Raji (cell line): Measurements from ENCODE around the gene CTNNBL1.

Experiments used
- POLR2A ChIP-seq: IDR thresholded peaks from 2 replicates; pipeline ENCODE4 v1.6.1; 2011; ENCODE audit warnings: low read depth, low read length, control low read depth; ENCODE audit not compliant: insufficient read depth

CTNNBL1 gene

DNA sequence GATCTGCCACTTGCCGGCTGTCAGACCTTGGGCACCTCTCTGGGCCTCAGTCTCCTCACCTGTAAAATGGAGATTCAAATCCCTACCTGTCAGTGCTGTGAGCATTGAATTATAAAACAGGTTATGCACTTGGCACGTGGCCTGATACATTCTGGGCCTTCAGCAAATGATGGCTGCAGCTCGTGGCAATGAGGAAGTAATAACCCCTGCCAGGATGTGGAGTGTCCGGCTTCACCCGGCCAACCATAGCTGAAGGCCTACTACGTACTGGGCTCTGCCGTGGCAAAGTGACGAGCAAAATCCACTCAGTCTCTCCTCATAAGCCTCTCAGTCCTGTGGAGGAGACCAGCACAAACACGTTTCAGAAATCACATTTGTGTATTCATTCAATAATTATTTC is 198.2 kb downstream of the CTNNBL1 start:
- no peak for TF ChIP-seq POLR2A

- TF ChIP-seq POLR2A, result no peak
Measured at GRCh38 chr20:37893566-37894241, 199.9 kb downstream of the CTNNBL1 start.

DNA sequence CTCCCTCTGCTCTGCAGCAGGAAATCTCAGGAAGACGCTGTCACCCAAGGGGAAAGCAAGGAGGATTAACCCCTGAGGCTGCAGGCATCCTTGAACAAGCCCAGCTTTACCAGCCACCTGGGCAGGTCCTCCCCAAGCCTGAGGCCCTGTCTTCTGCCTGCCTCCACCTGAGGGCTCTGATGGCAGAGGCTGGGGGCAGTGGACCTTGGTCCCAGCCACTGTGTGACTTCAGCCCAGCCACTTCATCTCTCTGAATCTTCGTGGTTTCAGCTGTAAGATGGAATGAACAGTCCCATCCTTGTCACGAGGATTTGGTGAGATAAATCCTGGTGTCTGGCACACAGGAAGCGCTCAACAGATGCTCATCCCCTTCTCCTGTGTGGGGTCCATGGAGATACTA is 200.6 kb downstream of the CTNNBL1 start:
- TF ChIP-seq POLR2A, result no peak

DNA sequence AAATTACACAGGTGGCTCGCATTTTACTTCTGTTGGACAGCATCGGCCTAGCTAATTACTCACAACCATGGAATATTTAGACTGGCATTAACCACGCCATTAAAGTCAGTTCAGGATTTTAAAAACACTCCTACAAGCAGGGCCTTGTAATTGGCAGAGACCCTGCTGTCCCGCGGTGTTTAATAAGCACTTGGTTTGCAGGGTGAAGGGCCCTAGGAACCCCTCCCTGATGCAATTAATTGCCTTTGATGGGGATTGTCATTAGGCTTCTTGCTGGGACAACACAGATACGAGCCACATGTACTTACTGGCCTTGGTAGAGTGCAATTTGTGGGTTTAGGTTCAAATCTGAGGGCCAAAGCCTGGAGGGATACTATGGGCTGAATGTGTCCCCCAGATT is 201.3 kb downstream of the CTNNBL1 start:
- TF ChIP-seq POLR2A, result no peak

- no peak for TF ChIP-seq POLR2A
Measured at GRCh38 chr20:37896932-37897548, 203.2 kb downstream of the CTNNBL1 start.

GRCh38 chr20:37898233-37899104 is 204.6 kb downstream of the CTNNBL1 start:
- no peak for TF ChIP-seq POLR2A

DNA sequence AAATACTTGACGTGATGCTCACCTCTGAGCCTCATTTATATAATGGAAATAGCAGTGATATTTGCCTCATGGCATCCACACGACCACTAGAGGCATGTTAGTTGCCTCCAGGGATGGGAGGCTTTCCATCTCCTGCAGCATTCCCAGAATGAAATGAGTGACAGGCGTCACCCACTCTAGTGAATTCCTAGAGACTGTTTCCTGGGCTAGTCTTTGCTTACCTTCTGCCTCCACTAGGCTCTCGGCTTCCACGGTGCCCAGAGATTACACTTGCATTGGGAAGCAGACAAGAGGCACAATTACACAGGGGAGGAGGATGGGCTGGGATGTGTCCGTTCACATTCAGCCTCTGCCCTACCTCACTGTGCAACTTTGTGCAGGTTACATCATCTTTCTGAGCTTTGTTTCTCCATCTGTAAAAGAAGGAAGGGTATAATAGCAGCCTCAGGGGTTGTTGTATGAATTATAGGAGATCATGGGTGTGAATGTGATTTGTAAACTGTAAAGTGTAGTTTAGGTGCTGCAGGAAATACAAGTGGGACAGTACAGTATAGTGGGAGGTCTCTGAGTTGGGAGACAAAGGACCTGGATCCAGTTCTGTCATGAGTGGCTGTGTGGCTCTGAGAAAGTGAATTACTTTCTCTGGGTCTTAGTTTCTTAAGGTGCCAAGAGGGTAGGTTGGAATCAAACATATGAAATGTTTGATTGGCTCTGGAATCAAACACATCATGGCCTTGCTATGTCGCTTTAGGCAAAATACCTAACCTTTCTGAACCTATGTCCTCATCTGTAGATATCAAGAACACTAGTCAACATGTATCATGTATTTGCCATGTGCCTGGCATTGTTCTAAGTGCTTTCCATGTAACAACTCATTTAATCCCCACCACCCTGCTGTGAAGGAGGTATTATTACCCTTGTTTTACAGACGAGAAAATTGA is 205.5 kb downstream of the CTNNBL1 start:
- TF ChIP-seq POLR2A, result no peak

DNA sequence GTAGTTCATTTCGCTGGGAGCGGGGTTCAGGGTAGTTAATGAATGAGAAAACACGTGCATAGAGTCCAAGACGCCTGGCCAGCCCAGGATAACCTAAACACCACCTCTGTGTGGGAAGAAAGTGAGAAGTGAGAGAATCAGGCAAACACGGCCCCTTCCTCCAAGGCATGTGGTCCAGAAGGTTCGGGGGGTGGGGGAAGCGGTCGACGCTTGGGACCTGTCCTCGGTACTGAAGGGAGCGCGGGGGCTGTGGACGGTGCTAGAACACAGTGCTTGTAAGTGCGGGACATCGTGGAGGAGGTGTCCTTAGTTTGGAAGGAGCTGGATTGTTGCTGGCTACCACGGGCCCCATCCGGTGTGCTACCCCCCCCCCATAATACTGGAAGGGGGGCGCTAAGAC is 207.4 kb downstream of the CTNNBL1 start:
- no peak for TF ChIP-seq POLR2A

DNA sequence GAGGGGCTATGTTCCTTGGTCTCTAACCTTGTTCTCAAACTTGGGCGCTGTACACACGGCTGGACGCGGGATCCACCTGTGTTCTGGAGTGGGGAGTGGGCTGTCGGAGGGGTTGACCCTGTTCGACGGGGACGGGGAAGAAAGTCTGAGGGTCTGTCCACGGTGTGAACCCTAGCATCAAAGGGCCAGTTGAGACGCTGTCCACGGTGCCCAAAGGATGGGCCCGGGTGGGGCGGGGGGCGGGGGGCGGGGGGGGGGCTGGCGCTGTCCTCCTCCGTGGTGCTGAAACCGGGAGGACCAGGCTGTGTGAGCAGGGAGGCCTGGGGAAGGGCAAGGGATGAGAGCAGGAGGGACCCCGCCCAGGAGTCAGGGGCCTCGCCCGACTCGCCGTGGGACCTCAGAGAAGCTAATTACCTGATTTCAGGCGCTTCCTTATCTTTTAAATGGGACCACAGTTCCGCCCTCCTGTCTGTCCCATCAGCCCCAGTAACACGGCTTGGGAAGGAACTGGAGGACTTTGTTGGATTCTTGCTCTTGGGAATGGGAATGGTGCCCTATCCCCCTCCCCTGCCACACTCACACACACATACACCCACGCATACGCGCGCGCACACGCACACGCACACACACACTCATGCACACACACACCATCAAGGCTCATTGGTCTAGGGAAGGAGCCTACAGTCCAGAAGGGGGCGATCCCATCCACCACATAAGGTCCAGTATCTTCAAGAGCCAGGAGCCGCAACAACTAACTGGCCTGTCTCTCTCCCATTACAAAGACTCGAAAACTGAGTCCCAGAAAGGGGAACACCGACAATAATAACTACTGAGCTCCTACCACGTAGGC is 208.0 kb downstream of the CTNNBL1 start:
- TF ChIP-seq POLR2A, result no peak

- TF ChIP-seq POLR2A, result no peak
Measured at GRCh38 chr20:37902504-37903313, 208.9 kb downstream of the CTNNBL1 start, which contains the start of gene VSTM2L. VSTM2L (plus strand) TSS chr20:37903127; CDS start chr20:37903351, 224 bp downstream.

DNA sequence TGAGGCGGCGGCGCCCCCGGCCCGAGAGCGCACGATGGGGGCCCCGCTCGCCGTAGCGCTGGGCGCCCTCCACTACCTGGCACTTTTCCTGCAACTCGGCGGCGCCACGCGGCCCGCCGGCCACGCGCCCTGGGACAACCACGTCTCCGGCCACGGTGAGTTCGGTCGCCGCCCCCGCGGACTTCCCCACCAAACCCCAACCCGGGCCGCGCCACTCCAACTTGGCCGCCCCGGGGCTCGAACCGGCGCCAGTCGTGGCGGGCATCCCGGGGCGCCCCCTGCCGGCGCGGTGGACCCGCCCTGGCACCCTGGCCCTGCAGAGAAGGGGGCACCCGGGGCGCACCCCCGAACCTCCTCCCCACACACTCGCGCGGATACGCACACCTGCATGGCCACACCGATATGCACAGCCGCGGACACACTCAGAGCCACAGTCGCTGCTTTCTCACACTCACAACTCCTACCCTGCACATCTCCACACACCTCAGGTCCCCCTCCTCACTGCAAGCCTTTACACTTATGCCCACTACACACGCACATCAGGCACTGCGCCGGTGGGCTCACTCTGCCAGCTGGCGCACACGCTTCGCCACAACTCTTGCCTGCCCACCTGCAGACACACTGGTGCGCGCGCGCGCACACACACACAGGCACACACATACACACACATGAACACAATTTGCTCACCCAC is 209.6 kb downstream of the CTNNBL1 start:
- TF ChIP-seq POLR2A, result no peak

- no peak for TF ChIP-seq POLR2A
Measured at GRCh38 chr20:37904008-37904642, 210.3 kb downstream of the CTNNBL1 start.

- no peak for TF ChIP-seq POLR2A
Measured at GRCh38 chr20:37904845-37905373, 211.1 kb downstream of the CTNNBL1 start.
